Ramos (cell line): ENCODE data around the gene ITGA11.

Experiments used
- in situ Hi-C: fragments of 300-500 bp; cut with MboI; formaldehyde crosslinking; loops from one replicate; pipeline ENCODE4 v1.14.3; 2022; ENCODE audit warnings: low sequenced_read_pairs; ENCODE audit not compliant: unreplicated experiment

ITGA11 gene

GRCh38 chr15:68413363-68414205, 18.4 kb downstream of the ITGA11 start:
- in situ Hi-C loops, result no loop called here

GRCh38 chr15:68412218-68412617, 19.7 kb downstream of the ITGA11 start:
- in situ Hi-C loops, result no loop called here

GRCh38 chr15:68411735-68412134, 20.2 kb downstream of the ITGA11 start:
- in situ Hi-C loops, result no loop called here

GRCh38 chr15:68411343-68411675, 20.7 kb downstream of the ITGA11 start:
- in situ Hi-C loops, result no loop called here

- in situ Hi-C loops, result no loop called here
These were observed 21.3 kb downstream of the ITGA11 start for GRCh38 chr15:68410466-68411342.

GRCh38 chr15:68409736-68410370, 22.1 kb downstream of the ITGA11 start:
- in situ Hi-C loops, result no loop called here

- in situ Hi-C loops, result no loop called here
These were observed 23.0 kb downstream of the ITGA11 start for GRCh38 chr15:68408971-68409370.

- in situ Hi-C loops, result no loop called here
These were observed 23.8 kb downstream of the ITGA11 start for GRCh38 chr15:68407886-68408881.

GRCh38 chr15:68407141-68407885, 24.6 kb downstream of the ITGA11 start:
- in situ Hi-C loops, result no loop called here

- in situ Hi-C loops, result no loop called here
These were observed 26.3 kb downstream of the ITGA11 start for GRCh38 chr15:68405378-68406250.

GRCh38 chr15:68404056-68404798, 27.7 kb downstream of the ITGA11 start:
- in situ Hi-C loops, result no loop called here

GRCh38 chr15:68403161-68403941, 28.6 kb downstream of the ITGA11 start:
- in situ Hi-C loops, result no loop called here

- in situ Hi-C loops, result no loop called here
These were observed 29.4 kb downstream of the ITGA11 start for GRCh38 chr15:68402432-68403160.

- in situ Hi-C loops, result no loop called here
These were observed 30.2 kb downstream of the ITGA11 start for GRCh38 chr15:68401496-68402431.

- in situ Hi-C loops, result no loop called here
These were observed 31.9 kb downstream of the ITGA11 start for GRCh38 chr15:68400066-68400456.
